ENCODE measurements around the gene ADARB2.
"Not testable (repeated sequence)": the region's sequence is repeated elsewhere in the genome, so short reads cannot be mapped to it uniquely, and the experiment has no call there.

ADARB2 gene

DNA sequence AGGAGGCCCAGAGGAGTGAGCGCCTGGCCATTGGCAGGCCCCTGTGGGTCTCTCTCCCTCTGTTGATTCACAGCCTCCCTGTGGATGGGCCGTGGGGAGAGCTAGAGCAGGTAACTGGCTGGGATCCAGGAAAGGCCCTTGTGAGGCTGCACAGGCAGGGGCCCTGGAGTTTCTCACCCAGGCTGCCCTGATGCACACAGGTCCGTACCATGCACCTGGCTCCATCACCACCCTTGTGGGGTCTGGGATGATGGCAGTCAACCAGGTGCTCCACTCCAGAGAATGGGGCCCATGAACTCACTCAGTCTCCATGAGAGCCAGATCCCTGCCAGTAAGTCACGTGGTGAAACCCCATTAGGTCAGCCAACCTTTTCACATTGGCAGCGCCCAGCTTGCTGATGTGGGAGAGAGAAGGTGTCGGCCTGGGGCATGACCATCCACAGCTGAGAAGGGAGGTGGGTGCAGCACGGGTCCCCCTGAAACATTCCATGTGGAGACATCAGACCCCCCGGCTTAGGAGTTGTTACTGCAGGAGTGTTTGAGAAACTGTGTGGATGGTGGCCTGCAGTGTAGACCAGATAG, 320.8 kb downstream of the ADARB2 start:
- no peak for DNase-seq

- no peak for DNase-seq
These were observed 322.4 kb downstream of the ADARB2 start for GRCh38 chr10:1414893-1415292.

DNA sequence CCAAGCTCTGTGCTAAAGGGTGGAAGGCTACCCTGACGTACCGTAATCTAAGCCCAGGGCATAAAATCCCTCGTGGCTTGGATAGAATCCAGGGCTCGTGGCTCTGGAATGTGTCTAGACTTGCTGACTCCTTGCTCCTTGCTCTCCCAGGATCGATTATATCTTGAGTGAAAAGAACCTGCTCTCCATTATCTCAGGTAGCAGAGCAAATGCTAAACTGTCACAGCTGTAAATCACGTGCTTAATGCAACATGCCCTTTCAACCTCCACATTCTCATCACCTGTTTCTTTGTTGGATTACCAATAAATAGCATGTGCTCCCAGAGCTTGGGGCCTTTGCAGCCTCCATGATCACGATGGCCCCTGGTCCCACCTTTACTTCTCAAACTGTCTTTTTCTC, 323.0 kb downstream of the ADARB2 start:
- DNase-seq: not testable (repeated sequence)

DNA sequence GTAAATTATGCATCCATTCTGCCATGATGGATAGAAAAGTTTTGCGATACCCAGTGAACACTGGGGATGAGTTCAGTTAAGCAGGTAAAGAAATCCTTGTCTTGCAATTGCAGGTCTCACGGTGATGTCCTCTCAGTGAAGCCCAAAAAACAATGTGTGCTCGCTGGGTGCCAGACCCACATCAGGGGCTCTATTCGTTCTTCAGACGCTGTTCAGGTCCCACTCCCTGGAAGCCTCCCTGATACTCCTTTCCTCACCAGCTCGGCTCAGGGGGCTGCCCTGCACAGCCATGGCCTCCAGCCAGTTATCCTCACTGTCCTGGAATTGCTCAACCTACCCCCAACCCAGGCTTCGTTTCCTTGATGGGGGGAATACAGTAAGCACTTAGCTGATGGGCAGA, 323.5 kb downstream of the ADARB2 start:
- no peak for DNase-seq

GRCh38 chr10:1413256-1413655, 324.1 kb downstream of the ADARB2 start:
- no peak for DNase-seq

GRCh38 chr10:1412531-1413189, 324.7 kb downstream of the ADARB2 start:
- DNase-seq: peak; percentile 28

DNA sequence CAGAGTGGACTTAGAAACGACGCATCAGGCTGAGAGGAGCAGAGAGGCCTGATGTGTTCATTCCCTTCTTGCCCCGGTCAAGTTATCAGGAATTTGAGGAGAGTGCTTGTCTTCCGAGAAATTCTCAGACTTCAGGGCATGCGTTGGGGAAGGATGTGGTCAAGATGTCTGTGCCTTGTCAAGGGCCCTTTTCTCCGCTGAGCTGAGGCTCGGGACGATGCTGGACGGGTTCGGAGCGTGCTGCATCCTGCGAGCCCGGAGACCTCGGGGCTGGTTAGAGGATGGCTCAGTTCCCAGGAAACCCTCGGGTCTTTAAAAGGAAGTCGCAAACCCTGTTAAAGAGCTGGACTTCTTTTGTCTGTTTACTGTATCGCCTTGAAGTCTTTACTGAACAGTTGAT, 325.4 kb downstream of the ADARB2 start:
- no peak for DNase-seq

GRCh38 chr10:1411451-1411850, 325.9 kb downstream of the ADARB2 start:
- no peak for DNase-seq

DNA sequence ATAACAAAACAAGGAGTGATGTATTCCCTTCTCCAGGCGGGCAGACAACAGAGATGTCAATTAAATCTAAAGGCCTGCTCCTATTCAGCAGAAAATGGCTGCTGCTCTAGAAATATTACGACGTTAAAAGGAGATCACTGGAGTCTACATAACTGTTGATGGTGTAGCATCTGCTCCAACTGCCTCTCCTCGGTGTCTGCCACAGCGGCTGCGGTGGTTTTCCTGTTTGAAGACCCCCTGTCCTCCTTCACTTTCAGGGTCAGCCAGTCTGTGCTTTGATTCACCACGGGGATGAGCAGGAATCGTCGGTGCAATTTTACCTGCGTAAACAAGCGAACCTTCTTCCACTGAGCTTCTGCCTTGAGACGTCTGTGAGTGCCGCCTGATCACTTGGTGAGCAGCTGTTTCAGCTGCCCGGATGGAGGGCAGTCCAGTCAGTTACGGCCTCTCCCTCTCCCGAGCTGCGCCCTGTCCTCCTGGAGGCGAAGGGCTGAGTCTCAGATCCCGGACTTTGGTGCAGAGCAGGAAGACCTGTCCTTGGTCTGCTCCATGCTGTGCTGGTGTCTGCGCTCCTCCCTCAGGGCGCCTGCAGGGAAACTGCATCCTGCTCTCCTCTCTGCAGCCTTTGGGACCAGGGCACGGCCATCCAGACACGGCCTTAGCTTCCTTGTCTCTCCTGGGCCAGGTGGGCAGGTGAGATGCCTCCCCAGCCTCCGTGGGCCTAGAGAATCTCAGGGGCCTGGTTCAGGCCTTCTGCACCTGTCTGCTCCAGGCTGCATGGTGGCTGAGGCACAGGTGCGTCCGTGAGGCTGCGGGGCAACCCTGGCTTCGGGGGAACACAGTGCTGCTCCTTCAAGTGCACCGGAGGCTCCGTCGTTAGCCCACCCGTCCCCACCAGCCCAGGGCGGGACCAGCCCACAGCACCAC, 326.6 kb downstream of the ADARB2 start:
- no peak for DNase-seq

- no peak for DNase-seq
These were observed 327.3 kb downstream of the ADARB2 start for GRCh38 chr10:1410032-1410431.

DNA sequence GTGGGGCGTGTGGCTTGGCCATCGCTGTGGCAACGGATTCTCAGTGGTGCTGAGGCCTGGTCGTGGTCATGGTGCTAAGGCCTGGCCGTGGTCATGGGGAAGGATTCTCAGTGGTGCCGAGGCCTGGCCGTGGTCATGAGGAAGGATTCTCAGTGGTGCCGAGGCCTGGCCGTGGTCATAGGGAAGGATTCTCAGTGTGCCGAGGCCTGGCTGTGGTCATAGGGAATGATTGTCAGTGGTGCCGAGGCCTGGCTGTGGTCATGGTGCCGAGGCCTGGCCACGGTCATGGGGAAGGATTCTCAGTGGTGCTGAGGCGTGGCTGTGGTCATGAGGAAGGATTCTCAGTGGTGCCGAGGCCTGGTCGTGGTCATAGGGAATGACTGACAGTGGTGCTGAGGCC, 327.9 kb downstream of the ADARB2 start:
- DNase-seq: no peak

DNA sequence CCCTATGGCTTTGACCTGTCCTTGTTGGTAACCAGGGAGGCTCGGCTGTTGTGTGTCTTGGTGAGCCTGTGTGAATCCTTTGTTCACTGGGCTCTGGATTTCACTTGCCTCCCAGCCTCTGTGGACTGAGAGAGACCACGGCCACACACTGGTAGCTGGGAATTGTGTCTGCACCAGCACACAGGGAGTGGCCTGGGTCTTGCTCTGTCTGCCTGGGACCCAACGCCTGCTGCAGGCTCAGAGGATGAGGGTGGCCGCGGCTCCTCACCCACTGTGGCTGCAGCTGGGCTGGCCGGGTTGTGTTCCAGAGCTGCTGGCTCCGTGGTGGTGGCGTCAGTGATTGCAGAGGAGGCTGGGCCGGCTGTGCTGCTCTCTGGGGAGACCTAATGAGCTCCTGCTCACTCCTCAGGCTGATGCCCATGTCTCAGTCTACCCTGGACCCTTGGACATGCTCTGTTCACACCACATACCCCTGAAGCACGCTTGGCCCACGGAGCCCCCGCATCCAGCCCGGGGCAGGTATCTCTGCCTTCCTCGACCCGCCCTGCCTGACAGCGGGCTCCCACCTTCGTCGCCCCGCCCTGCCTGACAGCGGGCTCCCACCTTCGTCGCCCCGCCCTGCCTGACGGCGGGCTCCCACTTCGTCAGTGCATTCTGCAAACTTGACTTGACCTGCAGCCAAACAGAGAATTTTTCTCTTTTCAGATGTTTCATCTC, 328.5 kb downstream of the ADARB2 start:
- no peak for DNase-seq

GRCh38 chr10:1406967-1407945, 330.1 kb downstream of the ADARB2 start:
- no peak for DNase-seq

GRCh38 chr10:1406132-1406966, 331.0 kb downstream of the ADARB2 start:
- no peak for DNase-seq

DNA sequence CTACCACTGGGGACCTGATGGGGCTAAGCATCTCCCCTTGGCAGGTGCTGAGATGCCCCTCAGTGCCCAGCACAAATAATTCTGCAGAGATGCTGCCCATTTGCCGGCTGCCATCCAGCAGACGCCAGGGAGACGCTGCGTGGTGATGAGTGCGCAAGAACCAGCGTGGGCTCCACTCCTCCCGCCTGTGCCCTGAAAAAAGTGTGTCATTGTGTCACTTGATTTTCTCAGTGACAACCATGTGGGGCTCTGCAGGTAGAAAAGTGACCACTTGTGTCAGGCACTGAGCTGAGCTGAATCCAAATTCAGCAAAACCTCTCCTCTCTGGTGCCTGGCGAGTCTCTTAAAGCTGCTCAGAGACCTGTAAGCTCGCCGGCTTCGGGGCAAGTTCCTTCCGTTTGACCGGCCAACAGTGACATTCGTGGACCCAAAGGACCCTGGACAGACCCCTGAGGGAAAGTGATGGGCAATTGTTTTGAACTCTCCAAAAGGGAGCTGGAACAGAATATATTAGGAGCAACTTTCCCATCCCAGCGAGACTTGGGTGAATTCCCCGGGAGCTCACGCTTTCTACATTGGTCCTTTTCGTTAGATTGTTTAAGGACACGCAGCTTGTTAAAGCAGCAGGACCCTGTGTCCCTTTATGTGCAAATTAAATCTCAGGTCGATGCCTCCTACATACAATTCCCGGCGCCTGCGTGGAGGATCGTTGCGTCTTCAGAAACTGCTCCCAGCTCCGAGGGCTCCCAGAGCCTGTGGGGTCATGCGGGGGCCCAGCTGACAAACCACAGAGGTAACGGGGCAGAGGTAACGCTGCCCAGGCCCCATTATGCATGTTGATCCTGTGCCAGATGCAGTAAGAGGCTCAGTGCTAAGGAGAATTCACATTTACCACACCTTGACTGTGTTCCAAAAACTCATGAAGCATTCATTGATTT, 332.7 kb downstream of the ADARB2 start:
- no peak for DNase-seq

- no peak for DNase-seq
These were observed 333.6 kb downstream of the ADARB2 start for GRCh38 chr10:1403508-1404322.

DNA sequence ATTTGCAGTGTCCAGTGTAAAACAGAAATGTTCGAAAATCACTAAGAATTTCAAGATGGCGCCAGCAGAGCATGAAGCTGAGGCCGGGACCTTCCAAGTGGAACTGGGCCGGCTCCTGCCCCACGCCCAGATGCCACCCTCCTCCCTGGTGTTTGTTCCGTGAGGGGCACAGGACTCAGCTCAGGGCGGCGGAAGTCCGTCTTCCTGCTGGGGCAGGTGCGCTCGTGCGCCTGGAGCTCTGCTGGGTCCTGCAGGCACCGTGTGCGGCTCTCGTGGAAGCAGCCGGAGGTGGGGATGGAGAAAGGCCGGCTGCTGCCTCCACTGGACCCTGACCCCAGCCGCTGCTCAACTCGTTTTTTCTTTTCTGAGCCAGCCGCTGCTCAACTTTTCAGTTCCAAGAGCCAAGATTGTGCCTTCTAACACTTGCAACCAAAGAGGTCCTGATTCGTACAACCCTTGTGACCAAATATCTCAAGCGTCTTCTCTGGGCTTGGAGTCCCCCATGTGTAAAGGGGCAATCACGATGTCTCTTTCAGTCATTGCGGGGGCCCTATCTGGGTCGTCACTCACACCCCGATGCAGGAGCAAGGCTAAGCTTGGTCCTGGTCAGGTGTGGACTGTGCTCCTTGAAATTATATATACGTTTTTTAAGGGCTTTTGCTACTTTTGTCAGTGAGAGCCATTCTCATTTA, 334.4 kb downstream of the ADARB2 start:
- DNase-seq: no peak
